H9 (cell line): Measurements from ENCODE around the gene BRICD5. TPM values are rescaled to one million over a fixed set of nuclear protein-coding genes. Genes with fewer than 3 reads are reported as not detected.

Source experiments
- DNase-seq: peaks from one replicate; pipeline ENCODE4 v3.0.0-alpha.2; 2017
- H2AFZ ChIP-seq: one replicate; pipeline ENCODE4 v1.6.1; 2013; ENCODE audit warnings: mild to moderate bottlenecking, low read length, control low read depth, moderate library complexity
- H2AK5ac ChIP-seq: 2 replicates; pipeline ENCODE4 v1.6.1; 2013; ENCODE audit warnings: low read length, control low read depth, mixed read lengths; ENCODE audit not compliant: insufficient read length
- H2BK120ac ChIP-seq: one replicate; pipeline ENCODE4 v1.6.1; 2013; ENCODE audit warnings: low read depth, mild to moderate bottlenecking, low read length, control low read depth, inconsistent platforms; ENCODE audit not compliant: poor library complexity, severe bottlenecking
- H2BK12ac ChIP-seq: 2 replicates; pipeline ENCODE4 v1.6.1; 2013; ENCODE audit warnings: low read length, control low read depth, mixed read lengths, low read depth; ENCODE audit not compliant: insufficient read length
- H2BK15ac ChIP-seq: 2 replicates; pipeline ENCODE4 v1.6.1; 2013; ENCODE audit warnings: low read depth, low read length, control low read depth
- H2BK20ac ChIP-seq: one replicate; pipeline ENCODE4 v1.6.1; 2013; ENCODE audit warnings: low read depth, mild to moderate bottlenecking, low read length, control low read depth, inconsistent platforms; ENCODE audit not compliant: poor library complexity, severe bottlenecking
- H2BK5ac ChIP-seq: 2 replicates; pipeline ENCODE4 v1.6.1; 2013; ENCODE audit warnings: low read length, control low read depth, mixed read lengths; ENCODE audit not compliant: insufficient read length
- H3K14ac ChIP-seq: 2 replicates; pipeline ENCODE4 v1.6.1; 2013; ENCODE audit warnings: low read length, control low read depth; ENCODE audit not compliant: insufficient read depth
- H3K18ac ChIP-seq: 2 replicates; pipeline ENCODE4 v1.6.1; 2013; ENCODE audit warnings: low read depth, mild to moderate bottlenecking, mixed read lengths, low read length, control low read depth; ENCODE audit not compliant: insufficient read length
- H3K23ac ChIP-seq: 2 replicates; pipeline ENCODE4 v1.6.1; 2013; ENCODE audit warnings: low read length, control low read depth, mixed read lengths, low read depth; ENCODE audit not compliant: insufficient read length
- H3K23me2 ChIP-seq: 2 replicates; pipeline ENCODE4 v1.6.1; 2013; ENCODE audit warnings: low read depth, mild to moderate bottlenecking, mixed read lengths, low read length, control low read depth; ENCODE audit not compliant: insufficient read length, poor library complexity, severe bottlenecking
- H3K27ac ChIP-seq: 2 replicates; pipeline ENCODE4 v1.5.1; 2013; ENCODE audit warnings: low read length, control low read depth, mixed read lengths, low read depth; ENCODE audit not compliant: insufficient read length
- H3K27me3 ChIP-seq: 2 replicates; pipeline ENCODE4 v1.6.1; 2013; ENCODE audit warnings: low read length, control low read depth, inconsistent platforms; ENCODE audit not compliant: insufficient read depth
- H3K4ac ChIP-seq: 2 replicates; pipeline ENCODE4 v1.6.1; 2013; ENCODE audit warnings: low read depth, mild to moderate bottlenecking, control low read depth, inconsistent platforms, low read length, moderate library complexity
- H3K4me1 ChIP-seq: 2 replicates; pipeline ENCODE4 v1.6.1; 2013; ENCODE audit warnings: low read length, control low read depth, inconsistent platforms; ENCODE audit not compliant: insufficient read depth
- H3K4me2 ChIP-seq: 2 replicates; pipeline ENCODE4 v1.6.1; 2013; ENCODE audit warnings: low read length, control low read depth, mixed read lengths; ENCODE audit not compliant: insufficient read length, insufficient read depth
- H3K56ac ChIP-seq: 2 replicates; pipeline ENCODE4 v1.6.1; 2013; ENCODE audit warnings: low read depth, mild to moderate bottlenecking, mixed read lengths, low read length, control low read depth; ENCODE audit not compliant: insufficient read length
- H3K79me1 ChIP-seq: 2 replicates; pipeline ENCODE4 v1.6.1; 2013; ENCODE audit warnings: low read depth, mild to moderate bottlenecking, moderate library complexity, low read length, control low read depth, inconsistent platforms; ENCODE audit not compliant: insufficient read depth, poor library complexity, severe bottlenecking
- H3K79me2 ChIP-seq: 2 replicates; pipeline ENCODE4 v1.6.1; 2013; ENCODE audit warnings: low read length, control low read depth, inconsistent platforms; ENCODE audit not compliant: insufficient read depth
- H3K9ac ChIP-seq: 2 replicates; pipeline ENCODE4 v1.6.1; 2013; ENCODE audit warnings: low read length, control low read depth, mixed read lengths; ENCODE audit not compliant: insufficient read length; ENCODE audit errors: extremely low read depth
- H3K9me3 ChIP-seq: one replicate; pipeline ENCODE4 v1.6.1; 2013; ENCODE audit warnings: low read depth, low read length, inconsistent platforms; ENCODE audit not compliant: control insufficient read depth
- H3T11ph ChIP-seq: one replicate; pipeline ENCODE4 v1.6.1; 2013; ENCODE audit warnings: mild to moderate bottlenecking, low read length, control low read depth, inconsistent platforms
- H4K20me1 ChIP-seq: one replicate; pipeline ENCODE4 v1.6.1; 2013; ENCODE audit not compliant: control insufficient read depth, insufficient read length, insufficient read depth
- H4K5ac ChIP-seq: 2 replicates; pipeline ENCODE4 v1.6.1; 2013; ENCODE audit warnings: low read depth, mild to moderate bottlenecking, mixed read lengths, low read length, control low read depth; ENCODE audit not compliant: insufficient read length
- H4K8ac ChIP-seq: replicated peaks from 2 replicates; pipeline ENCODE4 v1.6.1; 2013; ENCODE audit warnings: low read length, control low read depth, mixed read lengths, low read depth; ENCODE audit not compliant: insufficient read length
- H4K91ac ChIP-seq: 2 replicates; pipeline ENCODE4 v1.6.1; 2013; ENCODE audit warnings: low read depth, mild to moderate bottlenecking, moderate library complexity, mixed read lengths, low read length, control low read depth; ENCODE audit not compliant: insufficient read length
- H3K27ac Mint-ChIP-seq, 3 experiments: 2 replicates in 2 of 3; 3 replicates in 1 of 3; pipeline ENCODE4 v1.8.0; 2020 to 2021; ENCODE audit warnings: mixed read lengths in 3 of 3, mild to moderate bottlenecking in 1 of 3, moderate library complexity in 1 of 3
- H3K27me3 Mint-ChIP-seq: 2 replicates; pipeline ENCODE4 v1.8.0; 2021; ENCODE audit warnings: low read depth, mild to moderate bottlenecking, moderate library complexity, mixed read lengths
- H3K36me3 Mint-ChIP-seq, 3 experiments: 2 replicates in 2 of 3; 3 replicates in 1 of 3; pipeline ENCODE4 v1.8.0; 2020 to 2021; ENCODE audit warnings: low read depth in 3 of 3, mixed read lengths in 3 of 3; ENCODE audit not compliant: insufficient read depth in 1 of 3
- H3K4me1 Mint-ChIP-seq, 2 experiments: 2 replicates each; pipeline ENCODE4 v1.8.0; 2020; ENCODE audit warnings: mixed read lengths in 2 of 2
- H3K4me3 Mint-ChIP-seq, 2 experiments: 2 replicates in 1 of 2; 3 replicates in 1 of 2; pipeline ENCODE4 v1.8.0; 2020 to 2021; ENCODE audit warnings: mild to moderate bottlenecking in 2 of 2, mixed read lengths in 2 of 2, moderate library complexity in 1 of 2
- H3K9me3 Mint-ChIP-seq, 2 experiments: 2 replicates in 1 of 2; 3 replicates in 1 of 2; pipeline ENCODE4 v1.8.0; 2020; ENCODE audit warnings: mild to moderate bottlenecking in 2 of 2, mixed read lengths in 2 of 2, moderate library complexity in 1 of 2
- WGBS: extraction: QIAGEN DNeasy Blood & Tissue Kit; methylation state at CpG from one replicate; pipeline ENCODE4 v1.1.7; 2013; ENCODE audit warnings: missing lambda C conversion rate, low lambda C conversion rate, mixed read lengths; ENCODE audit not compliant: insufficient read length; ENCODE audit errors: extremely low coverage; 5-methylcytosine and 5-hydroxymethylcytosine counted together
- total RNA-seq: library from RNA; stranded (reverse); gene quantifications from 2 replicates; pipeline ENCODE4 v1.2.1, GENCODE V29; 2021
- TF ChIP-seq, protein P1 (sequence below): fragments of 200-600 bp; sonication (generic); conservative IDR thresholded peaks from 3 replicates; pipeline ENCODE4 v1.8.0; 2021; ENCODE audit warnings: antibody characterized with exemption, mild to moderate bottlenecking

The BRICD5 gene
- total RNA-seq, 1 experiment from 2014 or later, result 11.9 TPM

DNA sequence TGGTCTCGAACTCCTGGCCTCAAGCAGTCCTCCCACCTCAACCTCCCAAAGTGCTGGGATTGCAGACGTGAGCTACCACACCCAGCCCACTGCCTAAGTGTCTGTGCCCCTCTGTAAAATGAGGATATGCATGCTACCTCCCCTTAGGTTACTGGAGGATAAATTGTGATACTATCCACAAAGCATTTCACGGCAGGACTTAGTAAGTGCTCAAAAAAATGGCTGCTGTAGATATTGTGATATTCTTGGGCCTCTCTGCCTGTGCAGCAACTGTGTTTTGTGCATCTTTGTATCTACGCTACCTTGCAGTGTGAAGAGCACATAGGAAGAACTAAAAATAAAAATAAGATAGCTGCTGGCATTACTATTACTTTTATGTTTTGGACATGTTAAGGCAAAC, 12.4 kb downstream of the BRICD5 start:
- Mint-ChIP-seq H3K36me3 (no peaks in the 10 kb centered on the region), H3K4me1 (peaks cover 4% of the 10 kb centered on the region in 2 experiments; a peak in 1 of 4 replicates), H3K4me3 (peak overlapping the region; percentile 12 to 73; a peak in 3 of 5 replicates), H3K9me3 (0 out of 5 replicates have a peak, but pooled peaks cover 0 to under 1% of the 10 kb centered on the region in 2 experiments), H3K27me3 (peaks cover 58% of the 10 kb centered on the region), H3K27ac (no peak overlapping the region)
- no peak overlapping the region for H3K4ac ChIP-seq
- no peak overlapping the region for H2AK5ac ChIP-seq
- H3K14ac ChIP-seq, result no peak overlapping the region
- H4K91ac ChIP-seq, result no peak overlapping the region
- no peak overlapping the region for H2BK15ac ChIP-seq
- no peak overlapping the region for H2AFZ ChIP-seq
- no peak overlapping the region for H3K18ac ChIP-seq
- peaks cover 8% of the 10 kb centered on the region; the same call in 1 of the 2 replicates for H3K27me3 ChIP-seq
- H2BK12ac ChIP-seq, result no peak overlapping the region
- DNase-seq, result no peak
- H3K4me2 ChIP-seq, result no peak overlapping the region
- H2BK20ac ChIP-seq, result no peak overlapping the region
- no peaks in the 10 kb centered on the region for H3K79me1 ChIP-seq
- H3K9ac ChIP-seq, result no peak overlapping the region
- H4K20me1 ChIP-seq, result no peaks in the 10 kb centered on the region
- no peaks in the 10 kb centered on the region for H3K9me3 ChIP-seq
- H3K4me1 ChIP-seq, result no peaks in the 10 kb centered on the region
- TF ChIP-seq, protein P1, sequence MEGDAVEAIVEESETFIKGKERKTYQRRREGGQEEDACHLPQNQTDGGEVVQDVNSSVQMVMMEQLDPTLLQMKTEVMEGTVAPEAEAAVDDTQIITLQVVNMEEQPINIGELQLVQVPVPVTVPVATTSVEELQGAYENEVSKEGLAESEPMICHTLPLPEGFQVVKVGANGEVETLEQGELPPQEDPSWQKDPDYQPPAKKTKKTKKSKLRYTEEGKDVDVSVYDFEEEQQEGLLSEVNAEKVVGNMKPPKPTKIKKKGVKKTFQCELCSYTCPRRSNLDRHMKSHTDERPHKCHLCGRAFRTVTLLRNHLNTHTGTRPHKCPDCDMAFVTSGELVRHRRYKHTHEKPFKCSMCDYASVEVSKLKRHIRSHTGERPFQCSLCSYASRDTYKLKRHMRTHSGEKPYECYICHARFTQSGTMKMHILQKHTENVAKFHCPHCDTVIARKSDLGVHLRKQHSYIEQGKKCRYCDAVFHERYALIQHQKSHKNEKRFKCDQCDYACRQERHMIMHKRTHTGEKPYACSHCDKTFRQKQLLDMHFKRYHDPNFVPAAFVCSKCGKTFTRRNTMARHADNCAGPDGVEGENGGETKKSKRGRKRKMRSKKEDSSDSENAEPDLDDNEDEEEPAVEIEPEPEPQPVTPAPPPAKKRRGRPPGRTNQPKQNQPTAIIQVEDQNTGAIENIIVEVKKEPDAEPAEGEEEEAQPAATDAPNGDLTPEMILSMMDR, result no peak
- no CpG with 5 or more reads among the region's 4 CpGs for WGBS
- H4K5ac ChIP-seq, result no peak overlapping the region
- no peak overlapping the region for H2BK5ac ChIP-seq
- H3K27ac ChIP-seq, result no peak overlapping the region
- no peak overlapping the region for H4K8ac ChIP-seq
- no peaks in the 10 kb centered on the region for H3K79me2 ChIP-seq
- no peak overlapping the region for H2BK120ac ChIP-seq
- peaks cover 7% of the 10 kb centered on the region for H3K23me2 ChIP-seq
- no peak overlapping the region for H3K23ac ChIP-seq
- H3T11ph ChIP-seq, result no peak overlapping the region
- H3K56ac ChIP-seq, result no peak overlapping the region
